CD8-positive, alpha-beta memory T cell (primary cell): ENCODE data around the gene EFNA5. TPM values are rescaled to one million over a fixed set of nuclear protein-coding genes. Genes with fewer than 3 reads are reported as not detected.

Experiments
- CTCF ChIA-PET: fragments of 350-600 bp; sonication (Branson Sonifier 250); formaldehyde crosslinking; loops from one replicate; lab custom pipeline; 2021; ENCODE audit warnings: antibody characterized with exemption; lab: Charles Lee
- POLR2A ChIA-PET: fragments of 350-600 bp; sonication (Branson Sonifier 250); formaldehyde crosslinking; loops from one replicate; lab custom pipeline; 2021; ENCODE audit warnings: antibody characterized with exemption; lab: Charles Lee
- DNase-seq, 5 donors: peaks; one replicate each; pipeline versions ENCODE4 v3.0.0 to v3.0.0-alpha.2; 2020 to 2022; ENCODE audit warnings: mixed read lengths in 1 of 5
- H3K27ac ChIP-seq: one replicate; pipeline ENCODE4 v1.7.0; 2013; ENCODE audit warnings: low read depth, mild to moderate bottlenecking, low read length, moderate library complexity
- H3K27me3 ChIP-seq: 2 replicates; pipeline ENCODE4 v1.7.0; 2013; ENCODE audit warnings: low read length, mild to moderate bottlenecking; ENCODE audit not compliant: insufficient read depth, poor library complexity, severe bottlenecking
- H3K36me3 ChIP-seq: 2 replicates; pipeline ENCODE4 v1.7.0; 2013; ENCODE audit warnings: mild to moderate bottlenecking, low read length, moderate library complexity; ENCODE audit not compliant: insufficient read depth
- H3K4me1 ChIP-seq: 2 replicates; pipeline ENCODE4 v1.7.0; 2013; ENCODE audit warnings: mild to moderate bottlenecking, low read length, moderate library complexity; ENCODE audit not compliant: insufficient read depth
- H3K4me3 ChIP-seq: 2 replicates; pipeline ENCODE4 v1.7.0; 2013; ENCODE audit warnings: mild to moderate bottlenecking, low read length
- H3K9me3 ChIP-seq: 2 replicates; pipeline ENCODE4 v1.7.0; 2013; ENCODE audit warnings: mild to moderate bottlenecking, low read length
- H3K27ac Mint-ChIP-seq, 8 donors: one replicate each; pipeline ENCODE4 v1.8.0; 2020 to 2021; ENCODE audit warnings: mixed read lengths in 8 of 8, mild to moderate bottlenecking in 6 of 8, inconsistent platforms in 3 of 8, moderate library complexity in 3 of 8
- H3K27me3 Mint-ChIP-seq, 2 donors: one replicate each; pipeline ENCODE4 v1.8.0; 2020 to 2021; ENCODE audit warnings: mixed read lengths in 2 of 2, mild to moderate bottlenecking in 1 of 2, moderate library complexity in 1 of 2
- H3K36me3 Mint-ChIP-seq, 3 donors: one replicate each; pipeline ENCODE4 v1.8.0; 2020 to 2021; ENCODE audit warnings: mixed read lengths in 3 of 3, inconsistent platforms in 1 of 3, mild to moderate bottlenecking in 1 of 3
- H3K4me1 Mint-ChIP-seq, 3 donors: one replicate each; pipeline ENCODE4 v1.8.0; 2020 to 2021; ENCODE audit warnings: mixed read lengths in 3 of 3, inconsistent platforms in 1 of 3, mild to moderate bottlenecking in 1 of 3
- H3K4me3 Mint-ChIP-seq, 7 donors: one replicate each; pipeline ENCODE4 v1.8.0; 2020 to 2021; ENCODE audit warnings: mixed read lengths in 7 of 7, mild to moderate bottlenecking in 6 of 7, moderate library complexity in 4 of 7, inconsistent platforms in 2 of 7
- H3K9me3 Mint-ChIP-seq, 5 donors: one replicate each; pipeline ENCODE4 v1.8.0; 2020 to 2022; ENCODE audit warnings: mixed read lengths in 5 of 5, mild to moderate bottlenecking in 3 of 5, moderate library complexity in 2 of 5, inconsistent platforms in 1 of 5
- polyA plus RNA-seq: library from polyadenylated mRNA; unstranded; fragments of 300-500 nt; fragmentation: Illumina TruSeq; gene quantifications from one replicate; pipeline ENCODE4 v1.2.3, GENCODE V29; 2021
- total RNA-seq, 2 experiments: library from RNA; stranded (reverse); gene quantifications; one replicate each; pipeline ENCODE4 v1.2.3, GENCODE V29; 2021

The EFNA5 gene
- total and polyA plus RNA-seq, 3 experiments from 2014 or later = 0.21 TPM; not detected in 2

DNA sequence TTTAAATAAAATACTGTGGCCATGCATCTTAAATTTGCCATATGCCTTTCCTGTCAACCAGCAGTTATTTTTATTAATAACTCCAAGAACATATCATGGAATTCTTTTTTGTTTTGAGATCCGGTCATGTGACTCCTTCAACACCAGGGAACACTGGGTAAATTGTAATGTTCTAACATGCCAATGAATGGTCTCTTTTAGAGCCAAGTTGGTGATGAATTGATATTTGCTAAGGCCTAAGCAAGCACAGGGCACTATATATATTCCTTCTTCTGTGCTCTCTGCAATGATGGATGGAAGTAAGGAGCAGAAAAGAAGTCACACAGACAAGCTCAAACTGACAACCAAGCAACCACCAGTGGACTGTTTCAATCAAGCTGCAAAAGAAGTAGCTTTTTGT, 124.0 kb downstream of the EFNA5 start:
- POLR2A ChIA-PET = no interaction called here
- Mint-ChIP-seq H3K27ac (no peak overlapping the region), H3K9me3 (no peaks in the 10 kb centered on the region), H3K27me3 (peaks cover 0 to 5% of the 10 kb centered on the region in 2 donors), H3K4me3 (no peak overlapping the region), H3K36me3 (no peaks in the 10 kb centered on the region), H3K4me1 (no peaks in the 10 kb centered on the region)
- no peak for DNase-seq
- no peak overlapping the region for H3K4me3 ChIP-seq
- CTCF ChIA-PET = no interaction called here
- H3K36me3 ChIP-seq = no peaks in the 10 kb centered on the region
- no peaks in the 10 kb centered on the region for H3K27me3 ChIP-seq
- H3K27ac ChIP-seq = no peak overlapping the region
- H3K4me1 ChIP-seq = no peaks in the 10 kb centered on the region
- no peaks in the 10 kb centered on the region for H3K9me3 ChIP-seq

DNA sequence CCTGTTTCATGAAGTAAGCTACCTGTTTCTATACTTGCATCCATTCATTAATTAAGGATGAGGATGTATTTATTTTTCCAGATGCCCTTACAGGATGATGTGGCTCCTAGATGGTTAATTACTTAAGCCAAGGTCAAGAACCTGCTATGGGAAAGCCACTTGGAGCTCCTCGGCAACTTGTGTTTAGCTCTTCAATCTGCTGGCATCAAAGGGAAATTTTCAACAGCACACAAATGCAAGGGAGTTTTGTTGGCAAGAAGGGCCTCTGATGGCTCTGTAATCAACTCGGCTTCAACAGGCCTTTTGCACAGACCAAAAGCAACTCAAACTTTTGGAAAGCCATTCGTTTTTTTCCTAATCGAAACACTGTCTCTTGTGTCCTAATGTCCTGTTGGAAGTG, 125.3 kb downstream of the EFNA5 start:
- H3K9me3 Mint-ChIP-seq = no peaks in the 10 kb centered on the region
- no peaks in the 10 kb centered on the region for H3K9me3 ChIP-seq
- H3K27me3 ChIP-seq = no peaks in the 10 kb centered on the region
- no peaks in the 10 kb centered on the region for H3K4me1 Mint-ChIP-seq
- no peak overlapping the region for H3K27ac Mint-ChIP-seq
- no peak overlapping the region for H3K27ac ChIP-seq
- H3K4me3 ChIP-seq = no peak overlapping the region
- H3K36me3 Mint-ChIP-seq = no peaks in the 10 kb centered on the region
- H3K36me3 ChIP-seq = no peaks in the 10 kb centered on the region
- CTCF ChIA-PET = interaction anchor here (1.6 kb wide), 1 partner anchor 28 kb away, joined by 7 read pairs; no protein-coding TSS in a partner anchor
- no peaks in the 10 kb centered on the region for H3K4me1 ChIP-seq
- peaks cover 0 to 5% of the 10 kb centered on the region in 2 donors for H3K27me3 Mint-ChIP-seq
- no peak overlapping the region for H3K4me3 Mint-ChIP-seq
- DNase-seq = no peak
- POLR2A ChIA-PET = no interaction called here

DNA sequence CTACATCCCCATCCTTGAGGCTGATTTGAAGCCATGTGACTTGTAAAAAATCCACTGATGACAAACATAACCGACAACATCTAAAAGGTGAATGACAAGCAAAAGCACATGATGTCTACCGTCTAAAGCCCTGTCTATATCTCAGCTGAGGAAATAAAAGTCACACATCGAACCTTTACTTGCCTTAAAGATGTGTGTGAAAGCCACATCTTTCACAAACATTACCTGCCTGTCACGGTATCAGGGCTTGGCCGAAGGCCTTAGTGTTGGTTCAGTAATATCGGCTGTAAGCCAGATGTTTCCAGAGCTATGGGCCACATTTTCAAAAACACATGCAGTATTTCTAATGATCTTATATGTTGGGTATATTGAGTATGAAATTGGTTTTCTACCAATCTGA, 125.8 kb downstream of the EFNA5 start:
- H3K36me3 Mint-ChIP-seq = no peaks in the 10 kb centered on the region
- no peak overlapping the region for H3K4me3 ChIP-seq
- H3K27ac Mint-ChIP-seq = peak overlapping the region in 2 of 8 donors; percentile 42 to 57
- DNase-seq = no peak
- no peak overlapping the region for H3K27ac ChIP-seq
- ChIA-PET POLR2A (no interaction called here), CTCF (interaction anchor here (1.6 kb wide), 1 partner anchor 28 kb away, joined by 7 read pairs; no protein-coding TSS in a partner anchor)
- no peaks in the 10 kb centered on the region for H3K27me3 ChIP-seq
- H3K4me1 Mint-ChIP-seq = peaks cover 2% of the 10 kb centered on the region in 3 donors
- no peaks in the 10 kb centered on the region for H3K36me3 ChIP-seq
- no peaks in the 10 kb centered on the region for H3K9me3 ChIP-seq
- H3K27me3 Mint-ChIP-seq = peaks cover 0 to 5% of the 10 kb centered on the region in 2 donors
- no peaks in the 10 kb centered on the region for H3K9me3 Mint-ChIP-seq
- no peaks in the 10 kb centered on the region for H3K4me1 ChIP-seq
- no peak overlapping the region for H3K4me3 Mint-ChIP-seq

DNA sequence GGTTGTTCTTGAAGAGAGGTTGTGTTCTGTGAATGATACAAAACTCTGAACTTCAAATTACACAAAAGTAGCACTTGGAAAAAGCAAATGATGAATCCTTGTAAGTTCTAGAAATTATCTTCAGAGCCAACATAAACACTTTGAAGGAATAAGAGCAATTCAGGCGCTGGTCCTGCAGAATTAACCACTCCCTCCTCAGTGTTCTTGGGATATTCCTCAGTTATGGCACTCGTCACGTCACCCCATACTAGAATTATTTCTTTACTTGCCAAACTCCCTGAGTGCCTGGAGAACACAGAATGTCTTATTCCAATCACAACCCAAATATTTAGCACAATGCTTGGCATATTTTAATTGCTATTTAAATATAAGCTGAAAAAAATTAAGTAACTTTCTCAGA, 126.3 kb downstream of the EFNA5 start:
- Histone ChIP-seq H3K9me3 (no peaks in the 10 kb centered on the region), H3K4me3 (no peak overlapping the region), H3K27me3 (no peaks in the 10 kb centered on the region), H3K36me3 (no peaks in the 10 kb centered on the region), H3K27ac (no peak overlapping the region), H3K4me1 (no peaks in the 10 kb centered on the region)
- ChIA-PET POLR2A (no interaction called here), CTCF (interaction anchor here (1.6 kb wide), 1 partner anchor 29 kb away, joined by 7 read pairs; no protein-coding TSS in a partner anchor)
- Mint-ChIP-seq H3K27me3 (peaks cover 0 to 4% of the 10 kb centered on the region in 2 donors), H3K27ac (no peak overlapping the region), H3K4me3 (no peak overlapping the region), H3K4me1 (peaks cover 6 to 7% (median 7%) of the 10 kb centered on the region in 3 donors), H3K36me3 (no peaks in the 10 kb centered on the region), H3K9me3 (no peaks in the 10 kb centered on the region)
- DNase-seq = no peak

DNA sequence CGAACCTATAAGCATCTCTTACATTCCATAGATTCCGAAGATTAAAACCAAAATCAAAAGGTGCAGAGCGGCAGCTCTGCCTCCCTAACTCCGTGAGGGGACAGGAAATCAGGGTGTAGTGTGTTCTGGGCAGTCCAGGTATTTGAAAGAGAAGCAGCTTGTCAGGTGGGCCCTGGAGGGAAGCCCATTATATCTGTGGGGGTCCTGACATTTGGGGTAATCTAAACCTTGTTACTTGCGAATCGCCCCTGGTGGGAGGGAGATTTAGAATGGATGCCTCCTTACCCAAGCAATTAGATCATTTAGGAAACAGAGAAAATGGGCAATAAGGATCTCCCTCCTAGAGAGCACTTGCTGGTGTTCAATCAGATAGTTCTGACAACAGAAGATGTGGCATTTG, 126.9 kb downstream of the EFNA5 start:
- peaks cover 10 to 13% (median 11%) of the 10 kb centered on the region in 3 donors for H3K4me1 Mint-ChIP-seq
- H3K27me3 Mint-ChIP-seq = no peaks in the 10 kb centered on the region
- Histone ChIP-seq H3K27me3 (no peaks in the 10 kb centered on the region), H3K36me3 (no peaks in the 10 kb centered on the region), H3K27ac (no peak overlapping the region), H3K9me3 (no peaks in the 10 kb centered on the region), H3K4me1 (no peaks in the 10 kb centered on the region), H3K4me3 (no peak overlapping the region)
- CTCF ChIA-PET = no interaction called here
- no peak overlapping the region for H3K27ac Mint-ChIP-seq
- no peaks in the 10 kb centered on the region for H3K9me3 Mint-ChIP-seq
- H3K4me3 Mint-ChIP-seq = no peak overlapping the region
- POLR2A ChIA-PET = no interaction called here
- DNase-seq = no peak
- no peaks in the 10 kb centered on the region for H3K36me3 Mint-ChIP-seq

DNA sequence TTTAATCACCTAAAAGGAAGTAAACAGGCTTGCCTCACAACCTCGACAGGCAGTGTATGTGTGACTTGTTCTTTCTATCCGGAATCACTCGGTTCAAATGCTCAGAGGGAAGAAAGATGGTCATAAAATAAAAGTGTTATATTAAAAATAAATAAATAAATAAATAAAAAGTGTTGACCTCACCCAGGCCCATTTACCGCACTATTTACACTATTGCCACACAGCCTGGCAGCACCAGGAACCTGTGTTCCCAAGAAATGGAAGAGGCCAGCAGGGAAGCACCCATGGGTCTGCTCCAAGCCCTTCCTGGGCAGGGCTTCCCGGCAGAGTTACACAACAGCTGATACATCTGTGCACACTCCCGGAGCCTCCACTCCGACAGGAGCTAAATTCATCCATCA, 127.9 kb downstream of the EFNA5 start:
- no peaks in the 10 kb centered on the region for H3K36me3 ChIP-seq
- no peak overlapping the region for H3K4me3 Mint-ChIP-seq
- no peaks in the 10 kb centered on the region for H3K9me3 ChIP-seq
- H3K27me3 ChIP-seq = no peaks in the 10 kb centered on the region
- no peaks in the 10 kb centered on the region for H3K36me3 Mint-ChIP-seq
- peaks cover 16 to 22% (median 19%) of the 10 kb centered on the region in 3 donors for H3K4me1 Mint-ChIP-seq
- DNase-seq = no peak
- POLR2A ChIA-PET = no interaction called here
- no peak overlapping the region for H3K27ac Mint-ChIP-seq
- H3K27ac ChIP-seq = no peak overlapping the region
- H3K4me1 ChIP-seq = no peaks in the 10 kb centered on the region
- no peak overlapping the region for H3K4me3 ChIP-seq
- CTCF ChIA-PET = no interaction called here
- no peaks in the 10 kb centered on the region for H3K27me3 Mint-ChIP-seq
- H3K9me3 Mint-ChIP-seq = no peaks in the 10 kb centered on the region

DNA sequence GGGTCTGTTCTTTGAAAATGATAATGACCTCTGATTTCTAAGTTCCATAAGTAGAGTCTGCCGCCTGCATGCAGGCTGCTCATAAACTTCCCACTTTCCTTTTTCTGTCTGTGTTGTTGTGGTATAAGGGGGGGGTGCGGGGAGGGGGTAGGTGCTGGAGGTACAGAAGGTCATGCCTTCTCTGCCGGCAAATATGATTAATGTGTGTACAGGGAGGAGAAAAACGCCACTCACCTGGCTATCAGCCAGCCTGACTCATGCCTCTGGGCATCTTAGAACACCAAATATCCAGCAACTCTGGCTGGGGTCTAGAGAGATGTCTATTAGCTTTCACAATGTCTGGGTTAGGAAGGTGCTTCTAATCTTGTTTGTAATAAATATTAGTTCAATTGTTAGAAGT, 128.3 kb downstream of the EFNA5 start:
- CTCF ChIA-PET = no interaction called here
- no peaks in the 10 kb centered on the region for H3K36me3 Mint-ChIP-seq
- no peaks in the 10 kb centered on the region for H3K9me3 Mint-ChIP-seq

DNA sequence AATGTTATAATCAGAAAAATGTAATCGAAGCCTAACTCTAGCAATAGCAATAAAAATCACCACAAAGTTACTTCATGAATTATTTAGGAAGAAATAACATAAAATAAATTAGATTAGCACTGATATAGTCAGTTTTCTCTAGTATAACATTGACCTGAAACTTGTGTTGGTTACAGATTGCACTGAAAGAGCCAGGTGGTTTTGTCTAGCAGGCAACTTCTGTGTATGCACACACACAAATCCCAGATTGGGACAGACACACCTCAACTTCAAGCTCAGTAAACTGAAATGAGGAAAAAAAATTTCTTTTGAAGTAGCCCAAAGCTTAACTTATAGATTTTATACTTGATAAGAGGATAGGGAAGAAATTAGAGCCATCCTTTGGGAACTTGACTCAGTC, 129.3 kb downstream of the EFNA5 start:
- Mint-ChIP-seq H3K4me1 (peaks cover 16 to 25% (median 20%) of the 10 kb centered on the region in 3 donors), H3K9me3 (no peaks in the 10 kb centered on the region), H3K27ac (no peak overlapping the region), H3K4me3 (no peak overlapping the region), H3K27me3 (no peaks in the 10 kb centered on the region), H3K36me3 (no peaks in the 10 kb centered on the region)
- ChIA-PET POLR2A (no interaction called here), CTCF (no interaction called here)
- no peaks in the 10 kb centered on the region for H3K27me3 ChIP-seq
- H3K27ac ChIP-seq = no peak overlapping the region
- no peaks in the 10 kb centered on the region for H3K36me3 ChIP-seq
- H3K9me3 ChIP-seq = no peaks in the 10 kb centered on the region
- no peaks in the 10 kb centered on the region for H3K4me1 ChIP-seq
- no peak for DNase-seq
- no peak overlapping the region for H3K4me3 ChIP-seq

More for the DNA sequence above, 128.3 kb downstream of the EFNA5 start:
- DNase-seq = no peak
- no peaks in the 10 kb centered on the region for H3K4me1 ChIP-seq
- Mint-ChIP-seq H3K27ac (peak overlapping the region in 1 of 8 donors; percentile 34), H3K4me1 (peaks cover 16 to 25% (median 20%) of the 10 kb centered on the region in 3 donors), H3K27me3 (no peaks in the 10 kb centered on the region), H3K4me3 (no peak overlapping the region)
- H3K36me3 ChIP-seq = no peaks in the 10 kb centered on the region
- H3K4me3 ChIP-seq = no peak overlapping the region
- H3K9me3 ChIP-seq = no peaks in the 10 kb centered on the region
- no peak overlapping the region for H3K27ac ChIP-seq
- no peaks in the 10 kb centered on the region for H3K27me3 ChIP-seq
- POLR2A ChIA-PET = no interaction called here
